HG02884 (cell line): ENCODE measurements around the gene PPHLN1.

Experiments used
- ATAC-seq: cut with Tn5 transposase; IDR thresholded peaks from one replicate; pipeline ENCODE4 v1.9.1; 2021; ENCODE audit warnings: mild to moderate bottlenecking, moderate library complexity; ENCODE audit not compliant: unreplicated experiment

Gene PPHLN1

DNA sequence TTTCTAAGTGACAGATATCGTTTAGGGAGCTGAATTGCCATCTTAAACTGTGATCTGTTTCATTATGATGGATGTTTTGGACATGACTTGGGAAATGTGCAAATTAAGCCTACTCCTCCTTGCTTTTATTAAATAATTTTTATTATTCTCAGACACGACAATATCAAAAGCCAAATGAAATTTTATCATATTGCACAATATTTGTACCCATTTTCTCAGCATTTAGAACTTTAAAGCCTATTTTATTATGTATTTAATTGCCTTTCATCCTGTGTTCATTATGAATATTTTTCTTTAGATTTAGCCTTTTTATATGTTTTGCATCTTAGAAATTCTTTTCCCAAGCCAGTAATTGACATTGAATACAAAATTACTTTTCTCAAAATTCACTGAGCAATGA lies 102.9 kb downstream of the PPHLN1 start:
- no peak for ATAC-seq

DNA sequence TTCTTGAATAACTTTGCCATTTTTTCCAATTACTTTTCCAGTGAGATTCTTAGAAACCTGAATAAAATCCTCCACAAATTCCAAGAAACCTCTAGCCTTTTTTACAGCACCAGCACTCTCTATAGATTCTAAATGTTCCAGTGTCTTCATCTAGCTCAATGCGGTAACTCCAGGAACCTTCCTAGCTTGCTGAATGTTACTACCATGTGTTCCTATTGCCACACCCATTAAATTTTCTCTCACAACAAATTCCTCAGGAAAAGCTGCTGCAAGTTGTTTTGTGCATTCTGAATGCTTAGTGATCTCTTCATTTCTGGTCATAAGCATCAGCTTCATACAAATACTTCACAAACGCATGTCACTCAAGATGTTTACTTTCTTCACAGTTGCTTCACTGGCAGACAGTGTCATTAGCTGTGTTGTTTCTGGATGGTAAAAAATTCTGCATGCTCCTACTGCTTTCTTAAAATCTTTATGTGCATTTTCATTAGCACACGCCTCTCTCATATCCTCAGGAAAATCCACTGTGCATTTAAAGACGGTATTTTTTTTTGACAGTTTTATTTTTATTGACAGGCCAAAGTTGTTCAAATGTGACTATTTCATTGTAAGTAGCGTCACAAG lies 106.7 kb downstream of the PPHLN1 start:
- no peak for ATAC-seq

DNA sequence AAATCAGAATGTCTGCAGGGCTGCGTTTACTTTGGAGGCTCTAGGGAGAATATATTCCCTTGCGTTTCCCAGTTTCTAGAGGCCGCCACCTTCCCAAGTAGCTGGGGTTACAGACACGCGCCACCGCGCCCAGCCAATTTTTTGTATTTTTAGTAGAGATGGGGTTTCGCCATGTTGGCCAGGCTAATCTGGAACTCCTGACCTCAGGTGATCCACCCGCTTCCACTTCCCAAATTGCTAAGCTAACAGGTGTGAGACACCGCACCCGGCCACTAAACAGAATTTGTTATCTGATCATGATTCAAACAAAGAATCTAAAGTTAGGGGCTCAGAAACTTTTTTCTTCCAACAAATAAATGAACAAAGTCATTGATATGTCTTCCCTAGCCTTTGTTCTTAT lies 114.6 kb downstream of the PPHLN1 start:
- ATAC-seq, result no peak

DNA sequence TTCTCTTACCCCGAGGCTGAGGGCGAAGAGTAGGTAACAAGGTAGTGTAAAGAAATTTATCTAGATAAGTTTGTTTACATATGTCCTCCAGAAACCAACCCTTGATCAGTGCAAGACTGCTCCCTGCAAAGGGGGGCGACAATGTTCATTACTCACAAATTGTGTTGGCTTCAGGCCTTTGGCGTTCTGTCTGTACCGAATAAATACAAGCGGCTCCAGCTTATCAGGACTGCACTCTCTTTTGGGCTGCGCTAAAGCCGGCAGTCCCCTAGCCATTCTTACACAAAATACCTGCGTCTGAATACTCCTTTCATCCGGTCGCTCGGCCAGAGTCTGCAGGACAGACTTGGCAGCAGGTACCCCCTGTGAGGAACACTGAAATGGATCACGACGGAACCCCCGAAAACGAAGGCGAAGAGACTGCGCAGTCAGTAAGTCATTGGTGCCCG lies 116.4 kb downstream of the PPHLN1 start:
- ATAC-seq, result no peak

DNA sequence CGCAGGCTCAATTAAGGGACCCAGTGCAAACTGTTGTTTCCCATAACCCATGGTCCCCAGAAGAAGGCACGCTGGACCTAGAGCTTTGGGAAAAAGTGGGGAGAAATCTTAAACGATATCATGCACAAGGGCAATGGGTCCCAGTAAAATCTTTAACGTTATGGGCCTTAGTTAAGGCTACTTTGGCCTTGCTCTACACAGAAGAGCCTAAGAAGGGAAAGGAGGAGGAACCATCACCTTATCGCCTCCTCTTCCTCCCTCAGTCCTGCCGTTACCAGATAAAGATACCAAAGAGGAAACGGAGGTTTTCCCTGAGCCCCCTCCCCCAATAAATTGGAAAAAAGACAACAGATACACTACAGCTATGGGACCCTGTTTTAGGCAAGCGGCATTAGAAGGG lies 116.9 kb downstream of the PPHLN1 start:
- ATAC-seq, result no peak

DNA sequence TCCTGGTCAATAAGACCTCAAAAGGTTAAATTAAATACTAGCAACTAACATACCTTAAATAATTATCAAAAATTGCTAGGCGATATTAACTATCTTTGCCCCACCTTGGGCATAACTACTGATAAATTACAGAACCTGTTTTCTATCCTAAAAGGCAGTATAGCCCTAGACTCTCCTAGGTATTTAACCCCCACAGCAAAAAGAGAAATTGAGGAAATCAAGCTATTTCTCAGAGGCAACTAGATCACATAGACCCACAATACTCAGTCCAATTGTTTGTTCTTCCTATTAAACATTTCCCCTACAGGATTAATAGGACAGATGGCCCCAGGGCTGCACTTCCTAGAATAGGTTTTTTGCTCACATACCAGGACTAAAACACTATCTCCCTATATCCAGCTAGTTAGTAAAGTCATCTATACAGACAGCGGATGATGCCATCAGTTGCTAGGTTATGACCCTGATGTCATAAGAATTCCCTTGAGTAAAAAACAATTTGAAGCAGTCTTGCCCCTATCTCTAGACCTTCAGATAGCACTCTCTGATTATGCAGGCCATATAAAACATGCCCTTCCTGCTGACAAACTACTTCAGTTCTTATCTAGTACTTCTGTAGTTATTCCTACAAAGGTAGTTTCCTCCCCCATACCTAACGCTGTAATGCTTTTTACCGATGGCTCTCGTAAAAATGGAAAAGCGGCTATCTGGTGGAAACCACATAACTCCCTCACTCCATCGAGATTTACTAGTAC lies 118.4 kb downstream of the PPHLN1 start:
- no peak for ATAC-seq

DNA sequence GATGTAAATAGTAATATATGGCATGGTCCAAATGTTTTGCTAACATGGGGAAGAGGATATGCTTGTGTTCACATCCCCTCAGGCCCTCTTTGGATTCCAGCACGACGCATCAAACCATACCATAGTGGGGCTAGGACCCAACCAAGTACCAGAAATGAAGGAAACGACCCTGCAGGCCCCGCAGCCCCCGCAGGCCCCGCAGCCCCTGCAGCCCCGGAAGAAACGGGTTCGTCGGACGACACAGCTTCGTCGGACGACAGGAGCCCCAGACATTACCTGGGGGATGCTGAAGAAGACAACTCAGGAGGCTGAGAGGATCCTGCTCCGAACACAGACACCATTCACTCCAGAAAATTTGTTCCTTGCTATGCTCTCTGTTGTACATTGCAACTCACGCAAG lies 119.9 kb downstream of the PPHLN1 start:
- ATAC-seq, result no peak

DNA sequence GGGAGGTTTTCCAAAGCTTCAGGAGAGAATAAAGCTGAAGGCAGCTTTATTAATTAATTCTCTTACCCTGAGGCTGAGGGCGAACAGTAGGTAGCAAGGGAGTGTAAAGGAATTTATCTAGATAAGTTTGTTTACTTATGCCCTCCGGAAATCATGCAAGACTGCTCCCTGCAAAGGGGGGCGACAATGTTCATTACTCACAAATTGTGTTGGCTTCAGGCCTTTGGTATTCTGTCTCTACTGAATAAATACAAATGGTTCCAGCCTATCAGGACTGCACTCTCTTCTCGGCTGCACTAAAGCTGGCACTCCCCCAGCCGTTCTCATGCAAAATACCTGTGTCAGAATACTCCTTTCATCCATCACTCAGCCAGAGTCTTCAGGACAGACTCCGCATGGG lies 120.8 kb downstream of the PPHLN1 start:
- ATAC-seq, result no peak

DNA sequence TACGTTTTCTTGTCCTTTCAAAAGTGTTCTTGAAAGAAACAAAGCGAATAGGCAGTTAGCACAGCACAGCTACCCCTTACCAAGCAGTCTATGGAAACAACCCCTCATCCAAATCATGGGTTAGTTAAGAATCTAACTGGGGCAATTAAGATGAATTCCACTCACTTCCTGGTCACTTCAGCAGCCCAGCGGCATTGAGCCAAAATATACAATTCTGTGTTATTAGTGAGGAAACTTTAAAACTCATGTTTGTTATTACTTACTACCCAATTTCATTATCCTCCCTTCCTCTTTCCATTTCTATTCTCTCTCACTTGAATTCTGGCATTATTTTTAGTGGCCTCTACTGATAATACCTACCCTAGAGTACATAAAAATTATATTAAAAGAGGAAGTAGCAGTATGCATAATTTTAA lies 121.4 kb downstream of the PPHLN1 start:
- ATAC-seq, result no peak

DNA sequence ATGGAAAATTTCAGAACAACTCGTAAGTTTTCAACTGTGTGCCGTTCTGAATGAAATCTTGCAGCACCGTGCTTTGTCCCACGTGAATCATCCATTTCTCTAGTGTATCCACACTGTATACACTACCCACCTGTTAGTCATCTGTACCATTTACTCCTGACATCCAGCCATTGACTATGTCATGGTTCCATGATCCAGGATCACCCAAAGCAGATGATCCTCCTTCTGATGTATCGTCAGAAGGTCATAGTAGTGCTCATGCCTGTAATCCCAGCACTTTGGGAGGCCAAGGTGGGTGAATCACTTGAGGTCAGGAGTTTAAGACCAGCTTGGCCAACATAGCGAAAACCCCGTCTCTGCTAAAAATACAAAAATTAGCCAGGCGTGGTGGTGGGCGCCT lies 122.9 kb downstream of the PPHLN1 start:
- ATAC-seq, result no peak

DNA sequence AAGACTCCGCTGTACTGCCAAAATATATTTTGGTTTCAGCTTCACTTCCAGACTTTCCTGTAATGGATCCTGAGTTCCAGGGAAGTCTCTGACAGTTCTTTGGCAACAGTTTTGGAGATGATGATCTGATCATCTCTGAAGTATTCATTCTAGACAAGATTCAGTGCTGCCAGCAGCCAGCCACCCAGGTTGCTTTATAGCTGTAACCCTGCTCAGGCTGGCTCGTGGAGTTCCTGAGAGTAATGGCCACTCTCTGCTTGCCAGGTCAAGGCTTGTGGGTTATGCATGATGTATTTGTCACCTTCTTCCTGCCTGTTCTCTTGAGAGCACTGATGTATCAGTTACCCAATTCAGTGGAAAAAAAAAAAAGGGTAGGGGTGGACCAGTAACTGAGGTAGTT lies 124.3 kb downstream of the PPHLN1 start:
- ATAC-seq, result no peak

DNA sequence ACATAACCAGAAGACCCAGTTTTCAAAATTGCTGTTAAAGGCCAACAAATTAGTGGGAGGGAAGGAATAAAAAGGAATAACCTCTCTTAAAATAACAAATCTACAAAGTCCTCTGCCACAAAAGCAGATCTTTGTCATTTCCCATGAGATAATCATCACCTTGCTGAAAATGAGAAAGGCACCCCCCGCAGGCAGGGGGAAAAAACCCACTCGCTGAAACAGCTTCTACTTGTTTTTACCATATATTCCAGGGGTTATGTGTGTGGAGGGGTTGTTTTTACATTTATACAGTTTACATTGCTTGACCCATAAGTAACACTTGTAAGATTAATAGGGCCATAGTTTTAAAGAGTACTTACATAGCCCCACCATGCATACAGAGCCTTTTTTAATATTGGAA lies 132.6 kb downstream of the PPHLN1 start:
- no peak for ATAC-seq

DNA sequence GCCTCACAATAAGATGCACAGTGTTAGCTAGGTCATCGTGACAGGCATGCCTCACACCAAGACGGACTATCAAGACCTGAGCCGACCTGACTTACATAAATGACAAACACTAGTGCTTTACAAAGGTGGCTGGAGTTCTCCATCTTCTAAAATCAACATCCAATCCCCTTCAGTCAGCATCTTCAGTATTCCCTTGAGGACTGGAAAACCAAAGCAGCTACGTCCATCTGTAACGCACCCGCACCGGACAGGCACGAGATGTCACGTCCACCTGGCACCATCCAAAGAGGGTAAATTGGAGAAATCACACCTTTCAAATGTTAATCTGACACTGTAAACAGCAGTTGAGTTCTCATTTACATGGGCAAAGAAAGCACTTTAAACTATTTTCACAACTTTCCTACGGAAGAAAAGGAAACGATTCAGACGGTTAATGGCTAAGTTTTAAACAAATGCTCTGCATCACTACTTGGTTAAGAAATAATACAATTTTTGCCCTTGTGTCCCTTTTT lies 133.4 kb downstream of the PPHLN1 start:
- ATAC-seq, result no peak

DNA sequence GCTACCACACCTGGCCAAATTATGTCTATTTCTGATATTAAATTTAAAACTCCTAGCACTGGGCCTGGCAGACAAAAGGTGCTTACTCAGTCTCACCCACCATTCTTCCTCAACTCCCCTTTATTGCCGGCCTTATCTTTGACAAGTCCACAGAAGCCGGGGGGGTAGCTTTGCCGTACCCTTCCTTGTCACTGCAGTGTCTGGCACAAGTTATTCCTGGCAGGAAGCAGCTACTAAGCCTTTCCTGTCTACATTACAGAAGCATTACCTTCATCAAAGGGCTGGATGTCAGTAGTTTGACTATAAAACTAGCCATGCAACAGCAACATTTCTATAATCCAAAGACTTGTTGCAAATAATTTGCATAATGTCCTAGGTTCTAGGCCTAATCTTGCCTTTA lies 136.5 kb downstream of the PPHLN1 start:
- ATAC-seq, result no peak

DNA sequence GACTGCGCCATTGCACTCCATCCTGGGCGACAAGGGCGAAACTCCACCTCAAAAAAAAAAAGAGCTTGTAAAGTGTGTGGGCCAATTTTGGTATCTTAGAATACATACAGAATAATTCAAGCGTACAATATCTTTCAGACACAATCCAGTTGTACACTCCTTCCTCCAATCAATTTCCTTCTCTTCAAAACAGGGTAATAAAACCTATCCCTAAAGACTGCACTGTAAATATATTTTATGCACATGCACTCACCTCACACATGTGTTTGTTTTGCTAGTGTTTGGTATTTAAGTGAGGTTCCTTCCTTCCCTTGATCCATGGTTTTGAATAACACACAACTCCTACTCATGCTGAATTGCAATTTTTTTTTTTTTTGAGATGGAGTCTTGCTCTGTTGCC lies 137.7 kb downstream of the PPHLN1 start:
- ATAC-seq, result no peak

DNA sequence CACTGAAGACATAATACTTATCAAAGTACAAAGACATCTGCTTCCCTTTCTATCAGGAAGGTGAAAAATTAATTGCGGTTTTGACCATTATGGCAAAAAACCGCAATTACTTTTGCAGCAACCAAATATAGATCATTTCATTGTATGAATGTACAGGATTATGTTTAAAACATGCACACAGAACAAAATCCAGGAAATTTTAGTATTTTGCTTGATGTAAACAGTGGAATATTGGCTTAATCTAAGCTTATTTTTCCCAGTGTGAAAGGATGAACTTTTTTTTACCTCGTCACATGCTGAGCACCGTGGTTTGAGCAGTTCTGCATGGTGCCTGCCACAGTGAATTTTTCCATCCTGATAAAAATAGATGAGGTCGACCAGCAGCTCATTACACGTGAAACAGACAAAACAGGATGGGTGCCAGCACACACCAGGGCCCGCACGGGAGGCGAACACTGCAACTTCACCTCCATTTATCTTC lies 142.4 kb downstream of the PPHLN1 start:
- ATAC-seq, result no peak

DNA sequence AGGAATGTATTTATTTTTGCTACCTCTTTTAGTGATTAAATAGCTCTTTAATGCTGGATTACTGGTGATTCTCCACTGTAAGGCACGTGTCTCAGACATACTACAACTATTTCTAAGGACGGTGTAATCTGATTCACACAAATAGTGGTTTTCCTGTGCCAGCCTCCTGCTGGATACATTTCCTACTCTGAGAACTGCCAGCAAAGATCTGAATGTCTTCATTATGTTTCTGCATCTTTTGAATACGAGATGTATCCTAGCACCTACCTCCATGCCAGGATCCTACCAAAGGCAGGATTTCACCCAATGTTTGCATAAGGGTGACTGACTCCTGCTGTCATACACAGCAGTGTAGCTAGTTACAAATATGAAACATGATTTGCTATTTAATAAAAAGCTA lies 143.0 kb downstream of the PPHLN1 start:
- peak; percentile 3 for ATAC-seq

DNA sequence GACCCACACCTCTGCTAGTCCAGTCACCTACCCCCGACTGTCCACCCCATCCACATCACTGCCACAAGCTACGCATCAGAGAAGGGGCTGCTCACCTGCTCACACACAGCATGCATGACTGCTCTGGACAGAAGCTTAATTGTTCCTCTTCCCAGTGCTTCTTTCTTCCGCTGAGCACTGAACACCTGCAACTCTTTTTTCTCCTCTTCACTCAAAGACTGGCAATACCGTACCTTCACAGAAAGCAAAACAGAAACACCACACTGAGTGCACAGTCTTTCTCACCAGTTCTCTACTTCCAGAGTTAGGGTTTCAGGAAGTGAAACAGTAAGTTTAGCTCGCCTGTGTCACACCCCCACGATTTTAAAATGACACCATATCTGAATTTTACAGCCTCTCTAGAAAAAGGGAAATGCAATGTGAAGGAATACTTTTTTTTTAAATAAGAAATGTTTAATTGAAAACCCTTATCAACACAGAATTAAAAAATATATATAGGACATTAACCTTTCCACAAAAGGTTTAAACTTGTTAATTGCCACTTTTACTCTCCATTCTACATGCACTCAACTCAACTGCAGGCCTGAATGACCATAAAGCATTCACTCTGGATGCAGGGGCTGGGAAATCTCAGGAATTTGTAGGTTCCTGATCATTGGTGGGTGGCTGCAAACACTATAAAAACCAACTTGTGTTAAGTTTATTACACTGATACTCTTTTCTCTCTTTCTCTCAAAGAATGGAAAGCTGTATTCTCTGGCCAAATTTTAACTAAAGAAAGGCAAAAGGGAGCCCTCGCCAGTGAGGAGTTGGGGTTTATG lies 143.6 kb downstream of the PPHLN1 start:
- peak; percentile 96 for ATAC-seq

DNA sequence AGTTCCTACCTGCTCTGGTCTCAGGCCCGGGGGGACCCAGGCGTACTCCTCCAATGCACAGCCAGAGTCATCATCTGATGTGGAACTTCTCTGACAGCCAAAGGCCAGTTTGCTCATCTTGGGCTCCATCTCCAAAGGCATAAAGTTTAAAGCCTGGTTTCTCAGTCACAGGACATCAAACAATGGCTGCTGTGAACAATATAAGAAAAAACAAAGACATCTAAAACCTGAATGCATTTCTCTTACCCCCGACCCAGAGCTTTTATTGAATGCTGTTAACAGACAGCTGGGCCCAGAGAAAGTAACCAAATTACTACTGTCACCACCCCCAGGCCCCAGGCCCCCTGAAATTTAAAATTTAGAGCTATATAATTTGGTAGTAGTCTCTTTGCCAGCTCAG lies 146.4 kb downstream of the PPHLN1 start:
- ATAC-seq, result no peak

DNA sequence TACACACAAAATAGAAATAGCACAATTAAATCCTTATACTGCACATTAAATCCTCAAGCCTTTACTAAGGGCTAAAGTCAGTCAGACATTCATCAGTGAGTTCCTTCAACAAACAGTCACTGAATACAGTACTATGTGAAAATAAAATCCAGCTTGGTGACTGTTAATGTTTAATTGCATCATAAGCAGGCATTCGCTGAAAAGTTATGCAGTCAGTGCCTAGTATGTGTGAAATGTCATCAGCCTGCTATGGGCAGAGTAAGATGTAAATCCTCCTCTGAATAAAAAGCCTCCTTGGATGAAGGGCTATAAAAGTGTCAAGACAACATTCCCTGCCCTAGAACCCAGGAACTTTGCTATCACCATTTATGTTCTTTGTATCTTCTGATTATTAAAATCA lies 147.2 kb downstream of the PPHLN1 start:
- no peak for ATAC-seq

DNA sequence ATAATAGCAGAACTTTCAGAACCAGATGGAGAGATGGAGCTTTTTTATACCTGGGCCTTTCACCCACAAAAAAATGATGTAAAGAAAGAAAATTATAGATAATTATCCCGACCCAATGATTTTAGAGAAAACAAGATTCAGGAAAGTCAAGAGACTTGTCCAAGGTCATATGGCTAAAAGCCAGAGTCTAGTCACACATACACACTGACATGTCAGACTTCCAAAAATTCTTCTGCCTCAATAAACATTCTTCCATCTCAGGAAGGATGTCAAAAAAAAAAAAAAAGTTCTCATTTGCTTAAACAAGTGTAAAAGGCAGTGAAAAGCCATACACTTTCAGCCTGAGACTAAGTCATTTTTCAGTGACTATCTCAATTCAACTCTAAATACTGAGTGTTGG lies 147.6 kb downstream of the PPHLN1 start:
- ATAC-seq, result no peak

DNA sequence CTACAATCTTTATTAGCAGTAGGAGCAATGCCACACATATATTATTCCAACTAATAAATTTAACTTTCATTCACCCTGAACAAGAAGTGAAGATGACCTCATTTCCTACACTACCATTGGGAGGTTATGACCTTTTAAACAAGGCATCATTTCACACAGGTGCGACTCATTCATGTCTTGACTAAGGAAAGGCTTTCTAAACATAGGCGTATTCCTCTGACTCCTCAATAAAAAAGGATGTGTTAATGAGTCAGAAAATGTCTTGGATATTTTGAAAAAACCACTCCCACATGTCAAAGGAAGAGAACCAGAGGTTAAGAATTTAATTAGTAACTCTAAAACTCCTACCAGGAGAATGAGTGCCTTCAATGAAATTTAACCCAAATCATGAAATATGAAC lies 148.4 kb downstream of the PPHLN1 start:
- ATAC-seq, result no peak
